Measurements from ENCODE around the gene GCK.

The GCK gene

GRCh38 chr7:44224974-44225565 is 35.8 kb upstream of the GCK start:
- Histone ChIP-seq H3F3A (ENCODE audit: control insufficient read depth, insufficient read depth) (no peaks in the 10 kb centered on the region), H3K9me3 (ENCODE audit: control insufficient read depth, insufficient read depth, low read length) (no peaks in the 10 kb centered on the region), H3K36me3 (ENCODE audit: control insufficient read depth, low read length) (no peaks in the 10 kb centered on the region), H3K4me1 (ENCODE audit: control insufficient read depth, low read length) (no peaks in the 10 kb centered on the region), H3K4me2 (ENCODE audit: low read length) (no peak overlapping the region), H3K79me2 (ENCODE audit: control insufficient read depth, low read length) (no peaks in the 10 kb centered on the region), H3K27me3 (ENCODE audit: control insufficient read depth, low read length) (no peaks in the 10 kb centered on the region), H4K20me1 (ENCODE audit: control insufficient read depth, insufficient read depth, low read depth, low read length) (no peaks in the 10 kb centered on the region), H3K4me3 (ENCODE audit: low read length) (no peak overlapping the region), H3K27ac (ENCODE audit: low read depth, low read length) (no peak overlapping the region), H3K9me2 (replicated peaks; ENCODE audit: control insufficient read depth, low read length) (no peaks in the 10 kb centered on the region)
- TF ChIP-seq CTCF (IDR thresholded peaks at IDR 0.05; ENCODE audit: low read depth, low read length, poor library complexity, severe bottlenecking): no peak
- TF ChIP-seq EZH2phosphoT487 (IDR thresholded peaks at IDR 0.05; ENCODE audit: borderline replicate concordance, low read length): no peak

GRCh38 chr7:44224080-44224973 is 35.1 kb upstream of the GCK start:
- Histone ChIP-seq H3K9me2 (replicated peaks; ENCODE audit: control insufficient read depth, low read length) (no peaks in the 10 kb centered on the region), H4K20me1 (ENCODE audit: control insufficient read depth, insufficient read depth, low read depth, low read length) (no peaks in the 10 kb centered on the region), H3K9me3 (ENCODE audit: control insufficient read depth, insufficient read depth, low read length) (no peaks in the 10 kb centered on the region), H3K4me3 (ENCODE audit: low read length) (no peak overlapping the region), H3K27ac (ENCODE audit: low read depth, low read length) (no peak overlapping the region), H3K79me2 (ENCODE audit: control insufficient read depth, low read length) (no peaks in the 10 kb centered on the region), H3K4me1 (ENCODE audit: control insufficient read depth, low read length) (no peaks in the 10 kb centered on the region), H3K36me3 (ENCODE audit: control insufficient read depth, low read length) (no peaks in the 10 kb centered on the region), H3K27me3 (ENCODE audit: control insufficient read depth, low read length) (no peaks in the 10 kb centered on the region), H3K4me2 (ENCODE audit: low read length) (no peak overlapping the region), H3F3A (ENCODE audit: control insufficient read depth, insufficient read depth) (no peaks in the 10 kb centered on the region)
- TF ChIP-seq EZH2phosphoT487 (IDR thresholded peaks at IDR 0.05; ENCODE audit: borderline replicate concordance, low read length) (no peak), CTCF (IDR thresholded peaks at IDR 0.05; ENCODE audit: low read depth, low read length, poor library complexity, severe bottlenecking) (no peak)

- no peaks in the 10 kb centered on the region for H3F3A ChIP-seq (ENCODE audit: control insufficient read depth, insufficient read depth)
- no peak overlapping the region for H3K4me2 ChIP-seq (ENCODE audit: low read length)
- H3K27me3 ChIP-seq (ENCODE audit: control insufficient read depth, low read length): no peaks in the 10 kb centered on the region
- H3K9me2 ChIP-seq (replicated peaks; ENCODE audit: control insufficient read depth, low read length): no peaks in the 10 kb centered on the region
- no peak overlapping the region for H3K27ac ChIP-seq (ENCODE audit: low read depth, low read length)
- no peaks in the 10 kb centered on the region for H3K79me2 ChIP-seq (ENCODE audit: control insufficient read depth, low read length)
- no peaks in the 10 kb centered on the region for H3K9me3 ChIP-seq (ENCODE audit: control insufficient read depth, insufficient read depth, low read length)
- TF ChIP-seq CTCF (IDR thresholded peaks at IDR 0.05; ENCODE audit: low read depth, low read length, poor library complexity, severe bottlenecking) (no peak), EZH2phosphoT487 (IDR thresholded peaks at IDR 0.05; ENCODE audit: borderline replicate concordance, low read length) (no peak)
- no peaks in the 10 kb centered on the region for H4K20me1 ChIP-seq (ENCODE audit: control insufficient read depth, insufficient read depth, low read depth, low read length)
- no peaks in the 10 kb centered on the region for H3K36me3 ChIP-seq (ENCODE audit: control insufficient read depth, low read length)
- no peaks in the 10 kb centered on the region for H3K4me1 ChIP-seq (ENCODE audit: control insufficient read depth, low read length)
- no peak overlapping the region for H3K4me3 ChIP-seq (ENCODE audit: low read length)
These were observed 34.3 kb upstream of the GCK start for GRCh38 chr7:44223362-44224079.
